GM12892 (cell line): Measurements from ENCODE around the gene ACSM2B.
"Not testable (repeated sequence)": the region's sequence is repeated elsewhere in the genome, so short reads cannot be mapped to it uniquely, and the experiment has no call there.

Source experiments
- POLR2A ChIP-seq: IDR thresholded peaks from 2 replicates; pipeline ENCODE4 v1.6.1; 2011; ENCODE audit warnings: low read depth, low read length, control low read depth
- POLR2AphosphoS5 ChIP-seq: IDR thresholded peaks from 2 replicates; pipeline ENCODE4 v1.6.1; 2011; ENCODE audit warnings: low read depth, low read length, control low read depth
- TAF1 ChIP-seq: IDR thresholded peaks from 2 replicates; pipeline ENCODE4 v1.6.1; 2011; ENCODE audit warnings: low read depth, mild to moderate bottlenecking, control low read depth, low read length, borderline replicate concordance

- not testable (repeated sequence) for TF ChIP-seq POLR2AphosphoS5, POLR2A, TAF1
These were observed 11.9 kb downstream of the ACSM2B start for GRCh38 chr16:20564218-20564617.
